ENCODE results near the gene TCF7.
A peak's percentile ranks its signal among the peaks of the same experiment; 100 is the strongest.

TCF7 gene

DNA sequence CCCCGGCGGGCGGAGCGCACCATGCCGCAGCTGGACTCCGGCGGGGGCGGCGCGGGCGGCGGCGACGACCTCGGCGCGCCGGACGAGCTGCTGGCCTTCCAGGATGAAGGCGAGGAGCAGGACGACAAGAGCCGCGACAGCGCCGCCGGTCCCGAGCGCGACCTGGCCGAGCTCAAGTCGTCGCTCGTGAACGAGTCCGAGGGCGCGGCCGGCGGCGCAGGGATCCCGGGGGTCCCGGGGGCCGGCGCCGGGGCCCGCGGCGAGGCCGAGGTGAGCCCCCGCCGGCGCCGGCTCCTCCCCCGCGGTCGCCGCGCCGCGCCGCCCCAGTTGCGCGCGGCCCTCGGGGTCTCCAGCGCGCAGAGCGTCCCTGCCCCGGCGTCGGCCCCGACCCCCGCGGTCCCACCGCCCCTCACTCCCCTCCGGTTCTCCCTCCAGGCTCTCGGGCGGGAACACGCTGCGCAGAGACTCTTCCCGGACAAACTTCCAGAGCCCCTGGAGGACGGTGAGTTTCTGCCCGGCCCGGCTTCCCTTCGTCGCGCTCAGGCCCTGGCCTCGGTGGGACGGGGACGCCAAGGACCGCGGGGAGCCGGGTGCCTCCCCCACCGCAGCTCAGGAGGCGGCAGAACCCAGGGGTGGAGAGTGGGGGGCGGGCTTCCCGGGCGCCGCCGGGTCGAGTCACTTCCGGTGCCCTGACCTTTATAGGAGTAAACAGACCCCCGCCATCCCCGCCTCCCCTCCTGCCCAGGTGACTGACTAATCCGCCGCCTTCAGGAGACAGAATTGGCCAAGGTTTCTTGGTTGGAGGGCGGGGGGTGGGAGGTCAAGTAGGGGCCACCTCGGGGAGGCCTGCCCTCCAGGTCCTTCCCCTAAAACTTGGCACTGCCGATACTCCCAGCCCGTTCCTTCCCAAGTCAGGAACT is 665 bp downstream of the TCF7 start:
- peak overlapping the region; percentile 44 for H3K4me3 ChIP-seq (ENCODE audit: low read depth, low read length)
- TF ChIP-seq, protein P1, sequence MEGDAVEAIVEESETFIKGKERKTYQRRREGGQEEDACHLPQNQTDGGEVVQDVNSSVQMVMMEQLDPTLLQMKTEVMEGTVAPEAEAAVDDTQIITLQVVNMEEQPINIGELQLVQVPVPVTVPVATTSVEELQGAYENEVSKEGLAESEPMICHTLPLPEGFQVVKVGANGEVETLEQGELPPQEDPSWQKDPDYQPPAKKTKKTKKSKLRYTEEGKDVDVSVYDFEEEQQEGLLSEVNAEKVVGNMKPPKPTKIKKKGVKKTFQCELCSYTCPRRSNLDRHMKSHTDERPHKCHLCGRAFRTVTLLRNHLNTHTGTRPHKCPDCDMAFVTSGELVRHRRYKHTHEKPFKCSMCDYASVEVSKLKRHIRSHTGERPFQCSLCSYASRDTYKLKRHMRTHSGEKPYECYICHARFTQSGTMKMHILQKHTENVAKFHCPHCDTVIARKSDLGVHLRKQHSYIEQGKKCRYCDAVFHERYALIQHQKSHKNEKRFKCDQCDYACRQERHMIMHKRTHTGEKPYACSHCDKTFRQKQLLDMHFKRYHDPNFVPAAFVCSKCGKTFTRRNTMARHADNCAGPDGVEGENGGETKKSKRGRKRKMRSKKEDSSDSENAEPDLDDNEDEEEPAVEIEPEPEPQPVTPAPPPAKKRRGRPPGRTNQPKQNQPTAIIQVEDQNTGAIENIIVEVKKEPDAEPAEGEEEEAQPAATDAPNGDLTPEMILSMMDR (conservative IDR thresholded peaks at IDR 0.05; ENCODE audit: low read depth, low read length): no peak
- DNase-seq (ENCODE audit: low read depth): no peak

DNA sequence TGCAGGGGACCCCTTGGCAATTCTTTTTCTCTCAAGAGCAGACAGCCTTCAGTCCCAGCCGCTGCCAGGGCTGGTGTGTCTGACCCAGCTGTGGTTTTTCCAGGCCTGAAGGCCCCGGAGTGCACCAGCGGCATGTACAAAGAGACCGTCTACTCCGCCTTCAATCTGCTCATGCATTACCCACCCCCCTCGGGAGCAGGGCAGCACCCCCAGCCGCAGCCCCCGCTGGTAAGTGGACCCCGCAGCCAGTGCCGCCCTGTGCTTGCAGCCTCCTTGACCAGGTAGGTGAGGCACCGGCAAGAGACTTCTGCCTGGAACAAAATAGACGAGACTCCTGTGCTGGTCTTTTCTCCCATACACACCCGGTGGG is 1.3 kb downstream of the TCF7 start:
- TF ChIP-seq, protein P1 (conservative IDR thresholded peaks at IDR 0.05; ENCODE audit: low read depth, low read length): no peak
- H3K4me3 ChIP-seq (ENCODE audit: low read depth, low read length): no peak overlapping the region
- DNase-seq (ENCODE audit: low read depth): peak; percentile 15

DNA sequence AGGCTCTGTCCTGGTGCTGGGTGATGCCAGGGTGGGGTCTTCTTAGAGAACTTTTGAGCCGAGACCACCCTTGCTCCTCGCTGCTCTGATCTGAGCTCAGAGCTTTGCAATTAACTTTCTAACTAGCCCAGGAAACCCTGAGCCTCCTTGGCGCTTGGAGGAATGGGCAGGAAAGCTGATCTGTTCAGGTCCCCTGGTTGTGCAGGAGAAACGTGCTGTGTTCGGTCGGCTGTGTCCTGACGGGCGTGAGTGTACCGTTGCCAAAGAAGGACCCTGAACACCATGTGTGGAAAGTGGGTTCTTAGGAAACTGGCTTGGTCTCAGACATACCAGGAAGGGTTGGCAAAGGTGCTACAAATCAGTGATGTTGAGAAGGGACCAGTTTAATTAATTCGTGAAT is 1.8 kb downstream of the TCF7 start:
- no peak overlapping the region for H3K4me3 ChIP-seq (ENCODE audit: low read depth, low read length)
- DNase-seq (ENCODE audit: low read depth): no peak
- TF ChIP-seq, protein P1 (conservative IDR thresholded peaks at IDR 0.05; ENCODE audit: low read depth, low read length): no peak

DNA sequence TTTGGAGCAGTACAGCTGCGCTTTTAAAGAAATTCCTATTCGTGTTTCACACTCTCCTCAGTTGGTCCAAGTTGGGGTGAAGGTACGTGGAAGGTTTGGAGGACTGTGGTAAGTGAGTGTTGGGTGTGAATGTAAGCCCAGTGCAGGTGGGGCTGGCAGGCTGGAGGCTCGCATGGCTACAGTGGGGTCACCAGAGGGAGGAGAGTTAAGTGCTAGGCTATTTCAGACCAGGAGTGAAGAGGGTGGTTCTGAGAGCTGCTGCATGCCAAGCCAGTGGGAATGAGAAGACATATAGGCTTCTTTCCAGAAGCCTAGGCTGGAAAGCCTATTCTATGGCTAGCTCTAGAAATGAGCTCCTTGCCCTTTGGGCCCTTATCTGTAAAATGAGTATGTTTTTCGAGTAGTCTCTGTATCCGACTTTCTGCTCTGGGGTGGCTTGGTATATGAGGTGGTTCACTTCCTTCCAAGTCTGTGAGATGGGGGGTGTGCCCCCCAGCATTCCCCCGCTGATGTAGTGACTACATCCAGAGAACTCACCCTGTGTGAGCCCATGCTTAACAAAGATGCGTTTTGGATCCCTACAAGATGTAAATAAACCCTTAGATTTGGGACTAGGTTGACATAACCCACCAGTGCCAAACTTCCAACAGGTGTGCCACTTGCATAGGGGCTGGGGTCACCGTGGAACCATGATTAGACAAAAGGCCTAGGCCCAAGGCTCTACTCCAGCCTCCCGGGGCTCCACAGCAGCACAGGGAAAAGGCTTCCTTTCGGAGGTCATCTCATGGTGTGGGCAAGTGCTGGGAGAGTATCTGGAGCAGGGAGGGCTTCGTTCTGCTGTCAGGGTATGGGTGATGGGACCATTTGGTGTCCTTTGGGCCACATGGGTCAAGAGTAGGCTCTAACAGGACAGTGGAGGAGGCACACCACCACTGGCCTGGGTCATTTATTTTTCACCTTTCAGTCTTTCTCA is 2.6 kb downstream of the TCF7 start:
- TF ChIP-seq, protein P1 (conservative IDR thresholded peaks at IDR 0.05; ENCODE audit: low read depth, low read length): no peak
- DNase-seq (ENCODE audit: low read depth): no peak
- H3K4me3 ChIP-seq (ENCODE audit: low read depth, low read length): no peak overlapping the region

DNA sequence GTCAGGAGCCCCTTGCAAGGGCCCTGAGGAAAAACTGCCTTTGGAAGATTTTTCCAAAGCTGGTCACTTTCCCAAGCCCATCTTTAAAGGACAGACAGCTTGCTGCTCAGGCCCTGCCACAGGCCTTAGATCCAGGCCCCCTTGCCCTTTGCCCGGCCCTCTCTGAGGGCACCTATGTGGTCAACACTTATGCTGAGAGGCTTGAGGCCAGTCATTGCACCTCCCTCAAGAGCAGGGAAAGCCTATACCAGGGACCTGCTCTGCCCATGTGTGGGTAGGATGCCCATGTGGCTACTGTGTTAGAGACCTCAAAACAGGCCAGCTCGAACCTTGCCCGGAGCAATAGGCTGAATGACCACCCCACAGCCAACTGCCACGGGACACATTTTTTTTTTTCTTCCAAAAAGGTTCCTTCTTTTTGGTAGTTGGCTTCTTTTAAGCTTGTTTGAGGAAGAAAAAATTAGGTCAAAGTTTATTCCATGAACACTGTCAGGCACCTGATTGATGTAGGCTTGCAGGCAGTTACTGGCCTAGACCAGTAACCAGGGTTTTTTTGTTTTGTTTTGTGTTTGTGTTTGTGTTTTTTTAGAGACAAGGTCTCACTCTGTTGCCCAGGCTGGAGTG is 3.8 kb downstream of the TCF7 start:
- TF ChIP-seq, protein P1 (conservative IDR thresholded peaks at IDR 0.05; ENCODE audit: low read depth, low read length): no peak

DNA sequence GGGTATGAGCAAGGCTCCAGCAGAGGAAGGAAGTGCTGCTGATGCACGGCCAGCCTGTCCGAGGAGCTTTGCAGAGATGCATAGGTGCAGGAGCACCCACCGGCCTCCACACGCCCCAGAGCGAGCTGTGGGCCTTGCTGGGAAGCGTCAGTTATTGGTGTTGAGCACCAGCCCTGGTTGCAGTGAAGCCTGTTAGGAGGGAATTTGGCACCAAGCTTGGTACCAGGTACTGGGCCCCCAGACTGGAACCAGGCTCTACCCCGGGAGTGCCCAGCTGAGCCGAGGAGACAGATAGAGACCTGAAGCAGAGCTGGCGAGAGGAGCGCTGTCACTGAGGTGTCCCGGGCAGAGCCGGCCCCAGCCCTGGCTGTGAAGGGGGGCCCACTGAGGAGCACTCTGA is 5.2 kb downstream of the TCF7 start:
- no peak for DNase-seq (ENCODE audit: low read depth)
- TF ChIP-seq, protein P1 (conservative IDR thresholded peaks at IDR 0.05; ENCODE audit: low read depth, low read length): no peak
- H3K4me3 ChIP-seq (ENCODE audit: low read depth, low read length): no peak overlapping the region

More for the DNA sequence above, 3.8 kb downstream of the TCF7 start:
- DNase-seq (ENCODE audit: low read depth): no peak
- H3K4me3 ChIP-seq (ENCODE audit: low read depth, low read length): no peak overlapping the region

Measured in choroid plexus epithelial cell (primary cell).